Breast epithelium (tissue), 4 donors: ENCODE results near the gene CCNL1. TPM values are rescaled to one million over a fixed set of nuclear protein-coding genes. Genes with fewer than 3 reads are reported as not detected.

Source experiments
- DNase-seq, 2 donors: peaks; one replicate each; pipeline ENCODE4 v3.0.0-alpha.2; 2019; ENCODE audit warnings: low spot score in 2 of 2
- H3K27ac ChIP-seq, 2 donors: fragments of 200-600 bp; sonication (generic) in 1 of 2; one replicate each; pipeline ENCODE4 v1.5.1; 2016 to 2019; ENCODE audit warnings: mild to moderate bottlenecking in 1 of 2
- H3K27me3 ChIP-seq, 2 donors: fragments of 200-600 bp; sonication (generic) in 1 of 2; one replicate each; pipeline versions ENCODE4 v1.5.1 to v1.6.0; 2017 to 2019; ENCODE audit warnings: control low read depth in 1 of 2, mild to moderate bottlenecking in 1 of 2
- H3K36me3 ChIP-seq: fragments of 200-600 bp; one replicate; pipeline ENCODE4 v1.5.1; 2019
- H3K4me1 ChIP-seq, 2 donors: fragments of 200-600 bp; sonication (generic); one replicate each; pipeline ENCODE4 v1.5.1; 2016 to 2019; ENCODE audit warnings: control low read depth in 1 of 2
- H3K4me3 ChIP-seq, 3 donors: fragments of 200-600 bp; sonication (generic); 1 replicate in 2 of 3; 2 replicates in 1 of 3; pipeline ENCODE4 v1.5.1; 2016 to 2019; ENCODE audit warnings: mild to moderate bottlenecking in 3 of 3, moderate library complexity in 2 of 3
- H3K9me3 ChIP-seq, 2 donors: fragments of 200-600 bp; sonication (generic) in 1 of 2; one replicate each; pipeline ENCODE4 v1.5.1; 2016 to 2019; ENCODE audit warnings: control low read depth in 1 of 2
- CTCF ChIP-seq, 3 donors: fragments of 450-650 bp; IDR thresholded peaks; one replicate each; pipeline ENCODE4 v1.5.1; 2016 to 2017; ENCODE audit warnings: antibody characterized with exemption in 3 of 3, mild to moderate bottlenecking in 3 of 3, moderate library complexity in 3 of 3
- POLR2A ChIP-seq: fragments of 450-650 bp; IDR thresholded peaks from one replicate; pipeline ENCODE4 v1.6.1; 2016; ENCODE audit warnings: antibody characterized with exemption, mild to moderate bottlenecking, moderate library complexity
- POLR2AphosphoS5 ChIP-seq, 3 donors: sonication (generic); formaldehyde crosslinking; IDR thresholded peaks; one replicate each; pipeline ENCODE4 v1.6.1; 2017; ENCODE audit warnings: antibody characterized with exemption in 3 of 3
- intact Hi-C: fragments of 100-400 bp; cut with DNase I; formaldehyde crosslinking; loops from one replicate; pipeline ENCODE4 v1.15.1; 2023; ENCODE audit warnings: low total_unique reads
- total RNA-seq, 3 donors: library from RNA; depleted of rRNA; stranded (reverse); fragments of >200 nt; gene quantifications; one replicate each; pipeline ENCODE4 v1.1.0, GENCODE V29; 2016

The CCNL1 gene
- total RNA-seq, 3 donors from 2014 or later = 270 to 573 (median 300) TPM

- no peak for DNase-seq
- H3K27me3 ChIP-seq = no peaks in the 10 kb centered on the region
- TF ChIP-seq POLR2AphosphoS5 (IDR thresholded peaks at IDR 0.05) (no peak), POLR2A (no peak), CTCF (IDR thresholded peaks at IDR 0.05) (no peak)
- no peak overlapping the region for H3K4me3 ChIP-seq
- no peaks in the 10 kb centered on the region for H3K36me3 ChIP-seq
- H3K4me1 ChIP-seq = no peaks in the 10 kb centered on the region
- no peaks in the 10 kb centered on the region for H3K9me3 ChIP-seq
- no peak overlapping the region for H3K27ac ChIP-seq
- intact Hi-C loops = no loop called here
Measured at GRCh38 chr3:157101486-157101885, 58.5 kb downstream of the CCNL1 start.

GRCh38 chr3:157100608-157101396, 59.1 kb downstream of the CCNL1 start:
- no peaks in the 10 kb centered on the region for H3K4me1 ChIP-seq
- peak overlapping the region in 1 of 2 donors; percentile 74 for H3K27ac ChIP-seq
- H3K36me3 ChIP-seq = no peaks in the 10 kb centered on the region
- intact Hi-C loops = no loop called here
- H3K9me3 ChIP-seq = no peaks in the 10 kb centered on the region
- DNase-seq = no peak
- H3K27me3 ChIP-seq = no peaks in the 10 kb centered on the region
- H3K4me3 ChIP-seq = no peak overlapping the region
- TF ChIP-seq CTCF (IDR thresholded peaks at IDR 0.05) = no peak
- no peak for TF ChIP-seq POLR2A
- TF ChIP-seq POLR2AphosphoS5 (IDR thresholded peaks at IDR 0.05) = no peak

GRCh38 chr3:157100096-157100477, 59.9 kb downstream of the CCNL1 start:
- no peak for DNase-seq
- Histone ChIP-seq H3K36me3 (no peaks in the 10 kb centered on the region), H3K27ac (peak overlapping the region; percentile 74), H3K27me3 (no peaks in the 10 kb centered on the region), H3K4me1 (no peaks in the 10 kb centered on the region), H3K9me3 (no peaks in the 10 kb centered on the region), H3K4me3 (no peak overlapping the region)
- intact Hi-C loops = no loop called here
- no peak for TF ChIP-seq CTCF (IDR thresholded peaks at IDR 0.05)
- no peak for TF ChIP-seq POLR2A
- TF ChIP-seq POLR2AphosphoS5 (IDR thresholded peaks at IDR 0.05) = no peak

GRCh38 chr3:157099326-157100095, 60.4 kb downstream of the CCNL1 start:
- no peaks in the 10 kb centered on the region for H3K9me3 ChIP-seq
- H3K4me3 ChIP-seq = no peak overlapping the region
- H3K4me1 ChIP-seq = no peaks in the 10 kb centered on the region
- no peaks in the 10 kb centered on the region for H3K27me3 ChIP-seq
- peak overlapping the region; percentile 74 for H3K27ac ChIP-seq
- DNase-seq = peak in 1 of 2 donors; percentile 28
- no peaks in the 10 kb centered on the region for H3K36me3 ChIP-seq
- TF ChIP-seq CTCF (IDR thresholded peaks at IDR 0.05) (no peak), POLR2AphosphoS5 (IDR thresholded peaks at IDR 0.05) (no peak), POLR2A (no peak)
- intact Hi-C loops = no loop called here

- H3K4me3 ChIP-seq = no peak overlapping the region
- H3K27ac ChIP-seq = peak overlapping the region; percentile 74
- intact Hi-C loops = no loop called here
- no peaks in the 10 kb centered on the region for H3K36me3 ChIP-seq
- TF ChIP-seq POLR2A = no peak
- TF ChIP-seq POLR2AphosphoS5 (IDR thresholded peaks at IDR 0.05) = no peak
- TF ChIP-seq CTCF (IDR thresholded peaks at IDR 0.05) = no peak
- no peaks in the 10 kb centered on the region for H3K4me1 ChIP-seq
- no peaks in the 10 kb centered on the region for H3K27me3 ChIP-seq
- H3K9me3 ChIP-seq = no peaks in the 10 kb centered on the region
- DNase-seq = no peak
Measured at GRCh38 chr3:157098823-157099185, 61.1 kb downstream of the CCNL1 start.
